Activated CD4-positive, alpha-beta T cell treated with anti-CD3 and anti-CD28 coated beads for 1 hour (primary cell): ENCODE results near the gene SUSD6.

Experiments used
- DNase-seq: peaks from one replicate; pipeline ENCODE4 v3.0.0-alpha.2; 2020

SUSD6 gene

DNA sequence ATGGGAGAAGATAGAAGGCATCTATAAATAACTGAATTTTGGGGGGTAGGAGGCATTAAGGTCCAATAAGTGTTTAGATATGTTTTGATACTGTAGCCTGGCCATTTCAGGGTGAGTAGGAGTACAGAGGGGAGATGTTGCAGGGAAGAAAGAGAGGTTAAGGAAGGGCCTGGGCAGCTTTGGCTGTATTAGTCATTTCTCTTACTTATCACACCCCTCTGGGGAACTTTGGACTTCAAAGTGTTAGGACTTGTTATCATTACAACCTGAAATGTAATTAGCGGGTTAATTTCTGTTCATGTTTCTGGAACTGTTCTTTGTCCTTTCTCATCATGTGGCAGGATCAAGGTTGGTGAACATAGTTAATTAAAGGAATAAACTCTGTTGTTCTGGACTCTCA is 40.3 kb downstream of the SUSD6 start:
- no peak for DNase-seq

DNA sequence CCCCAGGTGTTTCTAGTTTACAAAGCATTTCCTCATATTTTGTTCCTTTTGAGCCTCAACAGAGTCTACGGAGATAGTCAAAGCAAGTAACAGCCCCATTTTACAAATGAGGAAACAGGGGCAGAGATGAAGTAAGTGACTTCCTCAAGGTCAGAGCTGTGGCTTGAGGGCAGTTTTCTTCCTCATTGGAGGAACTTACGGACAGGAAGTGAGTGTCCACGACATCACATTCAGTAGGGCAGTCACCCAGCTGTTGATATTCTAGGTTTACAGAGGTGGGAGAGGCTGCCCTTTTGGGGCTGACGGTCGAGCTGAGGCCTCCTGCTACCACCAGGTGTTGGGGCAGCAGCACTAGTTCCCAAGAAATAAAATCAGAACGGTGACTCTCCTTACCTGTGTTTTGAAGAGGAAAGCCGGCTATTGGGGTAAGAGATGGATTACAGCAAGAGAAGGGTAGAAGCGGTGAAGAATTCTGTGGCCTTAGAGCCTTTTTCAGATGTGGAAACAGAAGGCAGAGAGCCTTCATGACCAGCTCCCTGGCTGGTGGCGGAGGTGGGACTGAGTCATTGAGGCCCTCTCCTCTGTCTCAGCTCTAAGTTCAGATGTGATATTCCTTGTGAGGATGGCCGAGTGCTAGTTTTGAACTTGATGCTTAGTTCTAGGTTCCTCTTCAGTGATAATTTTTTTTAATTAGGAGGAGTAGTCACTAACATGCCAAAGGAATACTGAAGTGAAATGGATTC is 41.7 kb downstream of the SUSD6 start:
- DNase-seq, result no peak

DNA sequence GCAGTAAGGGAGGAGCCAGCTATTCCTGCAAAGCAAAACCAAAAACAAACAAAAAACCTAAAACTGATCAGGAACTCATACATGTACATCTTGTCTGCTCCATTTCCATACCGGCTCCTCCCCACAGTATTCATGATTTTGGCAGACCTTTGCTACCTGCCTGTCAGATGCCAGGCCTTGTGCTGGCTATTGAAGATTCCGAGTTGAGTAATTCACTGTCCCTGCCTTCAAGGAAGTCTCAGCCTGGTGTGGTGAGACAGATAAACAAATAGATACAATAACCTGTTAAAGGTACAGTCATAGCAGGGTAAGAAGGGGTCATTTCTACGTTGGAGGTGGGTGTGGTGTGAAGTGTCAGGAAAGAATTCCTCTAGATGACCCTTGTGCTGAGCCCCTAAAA is 42.7 kb downstream of the SUSD6 start:
- DNase-seq, result no peak

DNA sequence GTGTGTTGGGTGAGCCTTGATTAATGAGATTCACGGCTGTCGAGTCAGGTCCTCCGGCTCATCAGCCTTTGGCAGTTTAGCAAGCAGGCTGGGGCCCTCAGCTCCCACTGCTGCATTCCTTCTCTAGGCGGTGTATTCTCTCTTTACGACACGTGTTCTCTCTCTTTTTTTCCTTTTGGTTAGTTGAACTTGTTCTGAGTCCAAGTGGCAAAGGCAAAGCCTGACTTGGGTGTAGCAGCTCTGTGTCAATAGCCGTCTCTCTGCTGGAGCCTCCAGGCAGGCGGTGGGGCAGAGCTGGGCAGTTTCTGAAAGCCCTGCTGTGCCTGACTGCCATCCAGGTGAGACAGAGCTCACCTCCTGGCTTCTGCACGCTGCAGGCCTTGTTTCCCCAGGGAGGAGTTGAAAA is 46.6 kb downstream of the SUSD6 start:
- DNase-seq, result no peak

DNA sequence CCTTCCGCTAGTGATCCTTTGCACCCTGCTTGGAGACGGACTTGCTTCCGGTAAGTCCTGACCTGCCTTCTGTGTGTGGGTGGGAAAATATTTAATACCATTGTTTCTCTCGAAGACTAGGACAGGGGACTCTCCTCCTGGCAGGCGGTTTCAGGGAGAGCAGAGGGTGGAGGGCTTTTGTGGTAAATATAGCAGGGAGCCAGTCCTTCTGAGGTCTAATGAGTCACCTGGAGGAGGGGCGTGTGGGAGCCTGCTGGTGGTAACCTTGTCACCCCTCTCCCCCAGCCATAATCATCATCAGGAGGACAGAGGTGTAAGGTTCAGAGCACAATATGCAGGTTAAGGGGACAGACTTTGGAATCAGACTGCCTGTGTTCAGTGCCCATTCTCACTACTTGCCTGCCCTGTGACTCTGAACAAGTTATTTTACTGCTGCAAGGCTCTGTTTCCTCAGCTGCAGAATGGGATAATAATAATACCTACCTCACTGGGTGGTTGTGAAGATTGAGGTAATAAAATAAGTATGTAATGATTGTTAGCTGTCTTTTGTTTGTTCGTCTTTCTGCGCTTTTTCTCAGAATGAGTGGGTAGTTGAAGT is 47.4 kb downstream of the SUSD6 start:
- DNase-seq, result no peak

DNA sequence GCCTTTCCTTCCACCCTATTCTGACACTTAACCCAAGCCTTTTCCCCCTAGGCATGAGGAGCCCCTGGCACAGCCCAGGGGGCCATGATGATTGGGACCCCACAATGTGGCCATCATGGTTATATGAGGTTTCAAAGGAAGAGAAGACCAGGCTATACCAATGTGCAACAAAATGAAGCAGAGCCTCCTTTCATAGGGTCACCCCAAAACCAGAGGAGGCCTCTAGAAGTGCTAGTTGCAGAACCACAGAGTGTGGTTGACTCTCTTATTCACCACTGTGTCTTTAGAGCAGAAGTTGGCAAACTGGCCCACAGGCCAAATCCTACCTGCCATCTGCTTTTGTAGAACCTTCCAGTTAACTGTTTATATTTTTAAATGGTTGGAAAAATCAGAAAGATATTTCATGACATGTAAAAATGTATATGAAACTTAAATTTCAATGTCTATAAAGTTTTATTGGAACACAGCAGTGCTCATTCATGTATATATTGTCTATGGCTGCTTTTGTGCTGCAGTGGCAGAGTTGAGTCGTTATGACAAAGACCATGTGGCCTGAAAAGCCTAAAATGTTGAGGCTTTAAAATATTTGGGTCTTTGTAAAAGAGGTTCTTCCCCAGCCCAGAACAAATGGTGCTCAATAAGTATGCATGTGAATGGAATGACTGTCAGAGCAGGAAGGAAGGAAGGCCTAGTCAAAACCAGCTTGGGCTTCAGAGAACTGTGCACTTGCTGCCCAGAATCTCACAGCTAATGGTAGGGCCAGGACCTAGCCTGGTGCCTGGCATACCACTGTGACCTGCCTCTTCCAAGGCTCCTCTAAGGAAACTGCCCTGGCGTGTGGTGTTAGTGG is 49.2 kb downstream of the SUSD6 start:
- no peak for DNase-seq

DNA sequence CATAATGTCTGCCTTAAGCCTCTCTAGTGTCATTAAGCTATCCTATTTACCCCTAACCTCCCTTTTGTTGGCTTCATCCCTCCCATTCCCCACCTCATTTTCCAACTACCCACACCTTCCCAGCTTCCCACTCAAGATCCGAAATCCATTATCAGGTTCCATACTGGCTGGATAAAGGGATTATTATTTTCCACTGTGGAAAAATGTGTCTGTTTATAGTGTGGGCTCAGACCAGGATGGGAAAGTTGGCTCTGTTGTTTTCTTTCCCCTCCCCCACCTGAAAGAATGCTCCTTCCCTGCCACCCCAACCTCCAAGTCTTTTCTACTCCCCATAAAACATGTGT is 49.8 kb downstream of the SUSD6 start:
- DNase-seq, result no peak

DNA sequence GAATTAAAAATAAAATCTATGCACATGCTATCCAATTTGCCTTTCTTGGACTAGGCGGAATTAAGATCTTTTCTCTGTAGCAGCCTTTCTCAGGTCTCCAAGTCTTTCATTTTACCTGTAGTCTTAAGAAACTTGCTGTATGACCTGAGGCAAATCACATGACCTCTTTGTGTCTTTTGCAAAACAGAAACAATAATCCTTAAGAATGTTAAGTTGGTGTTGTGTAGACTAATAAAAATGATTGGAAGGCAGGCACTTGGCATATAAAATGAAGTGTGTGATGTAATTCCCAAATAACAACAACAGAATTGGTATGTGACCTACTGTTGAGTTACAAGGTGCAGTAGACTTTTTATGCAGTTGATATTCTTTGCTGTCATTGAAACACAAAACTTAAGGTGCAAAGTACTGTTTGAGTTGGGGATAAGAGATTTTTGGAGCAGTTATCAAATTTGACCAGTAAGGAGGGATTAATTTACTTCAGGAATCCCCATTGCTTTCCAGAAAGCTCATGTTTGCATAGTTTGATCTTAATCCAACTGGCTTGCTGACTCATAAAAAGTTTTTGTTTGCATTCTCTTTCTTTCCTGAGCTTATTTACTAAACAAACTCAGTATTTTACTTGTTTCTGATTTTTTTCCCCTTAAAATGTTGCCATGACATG is 51.4 kb downstream of the SUSD6 start:
- no peak for DNase-seq

DNA sequence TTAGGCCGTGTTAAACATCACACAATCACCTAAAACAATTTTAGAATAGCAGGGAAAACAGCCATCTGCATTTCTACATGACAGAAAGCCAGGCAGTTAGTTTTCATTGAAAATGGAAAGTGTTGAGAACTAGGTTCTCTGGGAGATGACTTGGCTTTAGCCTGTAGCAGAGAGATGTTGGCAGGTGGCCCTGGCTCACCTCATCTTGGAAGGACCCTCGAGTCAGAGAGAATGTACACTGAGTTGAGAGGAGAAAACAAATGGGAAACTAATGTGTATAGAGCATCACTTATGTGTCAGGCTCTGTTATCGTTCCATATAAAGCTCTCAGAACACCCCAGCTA is 51.9 kb downstream of the SUSD6 start:
- DNase-seq, result no peak

DNA sequence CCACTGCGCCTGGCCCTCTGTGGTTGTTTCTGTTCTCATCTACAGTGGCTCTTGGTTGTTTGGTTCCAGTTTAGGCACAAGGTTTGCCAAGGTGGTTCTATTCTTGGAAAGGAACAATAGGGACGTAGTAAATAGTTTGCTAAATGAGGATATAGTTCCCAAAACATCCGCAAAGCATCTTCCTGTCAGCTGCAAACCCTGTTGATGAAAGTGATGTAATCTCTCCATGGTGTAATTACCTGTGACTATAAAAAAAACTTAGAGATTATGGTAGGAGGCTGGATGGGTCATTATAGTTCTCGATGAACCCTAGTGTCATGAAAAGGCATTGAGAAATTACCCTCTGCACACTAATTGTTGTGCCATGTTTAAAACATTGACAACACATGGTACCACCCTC is 52.9 kb downstream of the SUSD6 start:
- DNase-seq, result no peak

DNA sequence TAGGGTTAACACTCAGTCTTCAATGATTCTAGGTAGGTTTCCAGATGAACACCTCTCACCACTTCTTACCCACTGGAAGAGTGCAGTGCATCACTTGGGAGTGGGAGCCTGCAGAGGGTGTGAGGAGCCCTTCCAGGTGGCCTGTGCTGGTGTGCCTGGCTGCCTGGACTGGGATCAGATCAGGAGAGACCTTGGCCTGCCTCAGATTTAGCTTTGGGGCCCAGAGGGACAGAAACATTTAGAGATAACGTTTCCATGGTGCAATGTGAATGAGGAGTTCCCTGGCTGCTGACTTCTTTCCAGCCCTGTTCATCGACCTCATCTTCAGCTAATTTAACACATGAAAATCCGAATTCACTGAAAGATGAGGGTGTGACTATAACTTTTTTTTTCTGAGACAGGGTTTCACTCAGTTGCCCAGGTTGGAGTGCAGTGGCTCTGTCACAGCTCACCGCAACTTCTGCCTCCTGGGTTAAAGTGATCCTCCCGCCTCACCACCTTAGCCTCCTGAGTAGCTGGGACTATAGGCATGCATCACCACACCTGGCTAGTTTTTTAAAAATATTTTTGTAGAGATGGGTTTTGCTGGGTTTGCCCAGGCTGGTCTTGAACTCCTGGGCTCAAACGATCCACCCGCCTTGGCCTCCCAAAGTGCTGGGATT is 53.6 kb downstream of the SUSD6 start:
- DNase-seq, result no peak

DNA sequence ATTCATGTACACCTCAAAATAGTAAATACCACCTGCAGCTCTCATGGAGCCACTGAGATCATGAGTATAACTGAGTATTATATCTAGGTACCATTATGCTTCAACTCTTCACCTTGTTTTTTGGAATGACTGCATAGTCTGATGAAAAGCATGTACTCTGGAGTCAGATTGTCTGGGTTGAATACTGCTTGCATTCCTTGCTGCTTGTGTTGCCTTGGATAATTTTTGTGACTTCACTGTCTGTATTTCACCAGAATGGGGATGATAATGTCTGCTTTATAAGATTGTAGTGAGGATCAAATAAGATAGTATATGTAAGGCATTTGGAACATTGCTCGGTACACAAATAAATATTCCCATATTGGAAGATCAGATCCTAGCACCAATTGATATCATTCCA is 54.2 kb downstream of the SUSD6 start:
- no peak for DNase-seq

DNA sequence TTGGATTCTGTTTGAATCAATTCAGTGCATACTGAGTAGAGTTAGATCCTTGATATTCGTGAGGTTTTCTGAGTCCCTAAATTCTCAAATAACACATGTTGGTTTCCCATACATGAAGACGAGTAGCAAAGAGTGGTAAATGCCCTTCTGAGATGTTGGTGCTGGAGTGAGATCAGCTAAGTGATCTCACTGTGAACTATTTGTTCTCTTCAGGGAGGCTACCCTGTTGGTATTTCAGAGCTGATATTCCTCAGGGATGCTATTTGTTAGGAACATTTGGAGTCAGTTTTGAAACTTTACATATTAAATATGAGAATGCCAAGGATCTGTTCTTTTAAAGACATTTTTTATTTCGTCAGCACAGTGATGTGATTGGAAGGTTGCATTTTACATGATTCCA is 54.7 kb downstream of the SUSD6 start:
- DNase-seq, result no peak

DNA sequence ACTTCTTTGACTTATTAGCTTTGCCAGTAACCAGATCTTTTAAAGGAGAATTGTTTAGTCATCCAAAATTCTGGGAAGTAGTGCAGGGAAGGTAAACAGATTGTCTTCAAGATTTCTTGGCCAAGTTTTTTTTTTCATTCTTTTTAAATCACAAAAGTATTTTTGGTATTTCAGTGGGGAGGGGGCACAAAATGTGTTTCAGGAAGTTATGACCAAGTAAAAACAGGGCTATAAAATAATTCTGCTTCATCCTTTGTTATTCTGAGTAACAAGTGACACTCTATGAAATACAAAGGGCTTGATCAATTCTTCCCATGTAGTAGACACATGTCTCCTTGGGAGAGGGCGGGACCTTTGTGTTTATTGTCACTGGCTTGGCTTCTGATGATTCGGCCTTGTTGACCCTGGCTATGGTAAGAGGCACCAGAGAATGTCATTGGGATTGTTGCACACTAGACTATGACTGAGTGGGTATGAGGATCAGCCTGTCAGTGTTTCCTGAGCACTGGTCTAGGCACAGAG is 55.4 kb downstream of the SUSD6 start:
- DNase-seq, result no peak

DNA sequence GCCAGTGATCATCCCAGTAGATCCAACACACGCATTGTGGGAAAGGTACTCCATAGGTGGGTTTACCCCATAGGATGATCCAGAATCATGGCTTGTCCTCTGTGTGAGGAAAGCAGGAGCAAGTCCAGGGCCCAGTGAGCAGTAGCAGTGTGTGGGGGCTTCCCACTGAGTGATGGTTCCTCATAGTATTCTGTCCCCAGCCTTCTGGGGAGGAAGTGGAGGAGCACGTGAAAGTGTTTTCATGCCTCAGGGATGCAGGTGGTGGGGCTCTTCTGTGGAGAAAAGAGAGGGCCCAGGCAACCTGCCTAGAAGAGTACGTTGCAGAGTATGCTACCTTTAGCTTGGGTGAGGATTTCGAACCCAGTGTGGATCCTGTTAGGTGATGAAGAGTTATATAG is 56.5 kb downstream of the SUSD6 start:
- no peak for DNase-seq

DNA sequence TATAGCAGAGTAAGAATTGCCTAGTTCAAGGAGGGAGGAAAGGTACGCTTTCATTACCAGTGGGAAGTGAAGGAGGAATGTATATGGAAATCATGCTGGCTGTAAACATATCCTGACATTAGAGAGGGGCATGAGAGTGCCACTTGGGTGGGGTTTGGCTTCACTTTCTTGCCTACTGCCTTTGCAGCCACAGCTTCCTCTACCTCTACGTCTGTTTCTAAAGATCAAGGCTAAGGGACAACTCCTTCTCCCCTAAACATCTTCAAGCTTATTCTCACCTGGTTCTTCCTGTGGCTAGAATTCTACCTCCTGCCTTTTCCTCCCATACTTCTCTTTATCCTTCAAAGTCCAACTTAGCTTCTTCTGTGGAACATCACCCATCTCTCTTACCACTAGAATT is 58.0 kb downstream of the SUSD6 start:
- DNase-seq, result no peak

DNA sequence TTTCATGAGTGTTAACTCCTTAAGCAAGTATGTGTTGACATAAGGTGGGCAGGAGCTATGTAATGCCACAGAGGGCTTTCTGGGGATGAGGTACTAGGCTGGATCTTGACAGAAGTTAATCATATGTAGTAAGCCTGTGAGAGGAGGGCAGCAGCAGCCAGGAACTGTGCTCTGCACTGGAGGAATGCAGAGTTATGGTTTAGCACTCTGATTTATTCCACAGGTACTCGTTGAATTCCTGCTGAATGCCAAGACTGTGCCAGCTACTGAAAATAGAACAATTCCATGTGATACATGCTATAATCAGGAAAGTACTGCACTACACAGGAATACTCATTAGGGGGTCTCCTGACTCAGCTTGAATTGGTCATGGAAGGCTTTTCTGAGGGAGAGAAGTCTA is 58.7 kb downstream of the SUSD6 start:
- DNase-seq, result no peak

DNA sequence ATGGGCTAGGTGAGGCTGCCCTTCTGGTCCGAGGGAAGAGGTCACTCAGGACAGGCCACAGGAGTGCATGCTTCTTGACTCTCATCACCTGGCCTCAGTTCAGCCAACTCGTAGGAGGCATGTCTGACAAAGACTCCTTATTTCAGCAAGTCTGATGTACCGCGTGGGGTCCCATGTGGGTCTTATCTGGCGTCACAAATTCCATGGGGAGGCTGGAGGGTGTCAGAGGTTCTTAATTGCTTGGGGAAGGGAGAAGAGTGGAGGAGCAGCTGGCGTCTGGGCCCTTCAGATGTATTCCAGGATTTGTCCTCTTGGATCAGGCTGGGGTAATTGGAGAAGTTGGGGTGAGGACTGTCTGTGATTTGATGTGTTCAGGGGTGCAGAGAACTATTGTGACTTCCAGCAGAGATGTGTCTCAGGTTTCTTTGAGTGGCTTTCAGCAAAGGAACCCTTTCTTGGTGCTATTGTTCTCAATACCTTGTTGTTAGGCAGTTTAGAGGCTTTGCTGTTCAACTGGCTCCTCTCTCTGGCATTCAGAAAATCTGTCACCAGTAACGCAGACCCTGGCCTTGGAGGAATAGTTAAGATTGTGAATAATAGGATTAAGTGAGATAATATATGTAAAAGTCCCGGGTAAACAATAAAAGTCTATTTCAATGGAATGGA is 60.1 kb downstream of the SUSD6 start:
- no peak for DNase-seq

DNA sequence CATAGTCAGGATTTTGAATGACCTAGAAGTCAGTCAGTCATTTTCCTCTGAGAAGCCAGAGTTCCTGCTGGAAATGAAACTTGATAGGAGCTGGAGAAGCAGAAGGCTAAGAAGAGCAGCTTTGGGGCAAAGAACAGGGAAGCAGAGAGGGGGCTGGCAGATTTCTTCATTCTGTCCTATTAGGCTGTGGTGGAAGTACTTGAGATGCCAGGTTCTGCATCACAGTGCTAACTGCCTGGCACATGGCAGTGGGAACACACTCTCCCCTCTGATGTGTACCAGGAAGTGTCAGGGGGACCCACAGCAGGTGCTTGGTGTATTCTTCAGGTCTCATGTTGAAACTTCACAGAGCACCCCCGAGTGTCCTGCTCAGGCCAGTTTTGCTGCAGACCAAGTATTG is 61.0 kb downstream of the SUSD6 start:
- DNase-seq, result no peak

DNA sequence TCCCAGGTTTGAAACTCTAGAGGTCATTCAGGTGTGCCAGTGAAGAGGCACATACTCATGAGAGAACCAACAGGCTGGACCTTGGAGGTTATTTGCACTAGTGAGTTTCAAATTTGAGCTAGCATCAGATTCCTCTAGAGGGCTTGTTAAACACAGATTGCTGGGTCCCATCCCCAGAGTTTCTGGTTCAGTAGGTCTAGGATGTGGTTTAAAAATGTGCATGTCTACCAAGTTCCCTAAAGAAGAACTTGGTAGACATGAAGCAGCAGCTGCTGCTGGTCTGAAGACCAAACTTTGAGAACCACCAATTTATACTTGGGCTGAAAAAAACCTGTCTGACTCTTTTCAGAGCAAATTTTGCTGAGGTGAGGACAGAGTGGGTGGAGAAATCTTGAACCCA is 61.7 kb downstream of the SUSD6 start:
- DNase-seq, result no peak

DNA sequence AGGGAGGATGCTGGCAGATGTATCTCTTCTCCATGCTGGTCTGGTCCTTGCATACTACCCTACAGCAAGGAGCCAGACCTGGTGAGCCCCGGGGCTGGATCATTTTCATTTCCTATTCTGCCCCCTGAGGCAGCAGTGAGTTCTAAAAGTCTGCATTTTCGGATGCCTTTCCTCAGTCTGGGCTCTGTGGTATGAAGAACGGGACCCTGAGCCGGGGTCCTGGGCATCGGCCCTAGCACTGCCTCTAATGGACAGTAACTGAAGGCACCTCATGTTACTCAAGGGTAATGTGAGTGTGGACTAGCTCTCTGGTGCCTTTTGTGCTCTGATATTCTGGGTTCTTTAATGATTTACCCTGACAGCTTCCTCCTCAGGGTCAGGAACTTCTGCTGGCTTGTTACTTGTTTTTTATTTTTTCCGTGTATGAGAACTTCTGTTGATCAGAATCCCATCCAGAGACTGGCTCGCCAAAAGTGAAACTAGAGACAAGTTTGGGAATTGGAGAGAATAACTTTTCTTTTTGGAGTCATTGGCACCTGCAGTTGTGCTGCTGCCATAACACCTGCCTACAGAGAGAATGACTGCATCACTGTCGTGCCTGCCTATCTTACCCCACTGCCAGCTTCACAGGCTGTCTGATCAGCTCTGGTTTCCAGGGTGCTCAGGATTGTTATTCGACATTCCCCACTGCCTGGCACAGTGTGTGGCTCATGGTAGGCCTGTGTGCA is 62.3 kb downstream of the SUSD6 start:
- DNase-seq, result no peak
